H54 (cell line): ENCODE measurements around the gene STXBP5L.
"Not testable (repeated sequence)": the region's sequence is repeated elsewhere in the genome, so short reads cannot be mapped to it uniquely, and the experiment has no call there.

Experiments used
- DNase-seq: peaks from one replicate; pipeline ENCODE4 v3.0.0; 2011; ENCODE audit warnings: low spot score, mixed read lengths; ENCODE audit not compliant: insufficient read length
- FAIRE-seq: peaks from 3 replicates; lab custom pipeline; 2011; peaks lifted over from hg19 to GRCh38; lab: Jason Lieb, UNC
- POLR2A ChIP-seq: IDR thresholded peaks from 2 replicates; pipeline ENCODE4 v1.6.1; 2011; ENCODE audit warnings: low read depth, mild to moderate bottlenecking, low read length

The STXBP5L gene

GRCh38 chr3:120928991-120929390, 21.0 kb downstream of the STXBP5L start:
- no peak for FAIRE-seq
- TF ChIP-seq POLR2A, result no peak

GRCh38 chr3:120931593-120931992, 23.6 kb downstream of the STXBP5L start:
- TF ChIP-seq POLR2A, result no peak
- FAIRE-seq, result no peak
- no peak for DNase-seq

More at GRCh38 chr3:120928991-120929390, 21.0 kb downstream of the STXBP5L start:
- no peak for DNase-seq

GRCh38 chr3:120956143-120956542, 48.1 kb downstream of the STXBP5L start:
- no peak for FAIRE-seq

DNA sequence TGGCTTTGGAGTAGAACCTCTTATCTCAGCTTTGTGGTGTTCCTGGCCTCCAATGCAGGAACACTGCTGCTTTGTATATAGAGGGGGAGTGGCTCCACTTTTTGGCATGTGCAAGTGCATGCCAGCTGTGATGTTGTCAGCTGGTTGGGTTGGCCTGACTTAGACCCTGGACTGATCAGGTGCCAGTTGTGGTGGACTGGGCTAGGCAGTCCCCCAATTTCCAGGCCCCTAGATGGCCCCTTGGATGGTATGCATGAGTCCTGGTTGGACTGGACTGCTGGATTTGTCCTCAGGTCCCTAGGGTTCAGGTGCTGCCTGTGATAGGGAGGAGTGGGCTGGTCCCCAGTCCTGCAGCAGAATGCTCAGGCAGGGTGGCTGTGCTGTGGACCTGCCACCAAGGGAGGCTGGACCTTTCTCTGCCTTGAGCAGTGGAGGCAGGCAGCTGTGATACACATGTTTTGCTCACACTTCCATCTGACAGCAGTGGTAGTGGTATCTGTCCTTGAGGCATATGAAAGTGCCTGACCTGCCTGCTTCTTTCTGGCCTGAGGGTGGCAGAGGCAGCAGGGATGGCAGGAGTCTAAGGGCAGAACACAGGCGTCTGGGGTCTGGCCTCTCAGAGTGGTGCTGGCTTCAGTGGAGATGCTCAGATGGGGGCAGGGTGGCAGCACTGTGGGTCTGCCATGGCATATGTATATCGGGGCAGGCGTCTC, 74.8 kb downstream of the STXBP5L start:
- no peak for TF ChIP-seq POLR2A
- FAIRE-seq (no peak), DNase-seq (no peak)

More at GRCh38 chr3:120956143-120956542, 48.1 kb downstream of the STXBP5L start:
- DNase-seq, result no peak
- no peak for TF ChIP-seq POLR2A

DNA sequence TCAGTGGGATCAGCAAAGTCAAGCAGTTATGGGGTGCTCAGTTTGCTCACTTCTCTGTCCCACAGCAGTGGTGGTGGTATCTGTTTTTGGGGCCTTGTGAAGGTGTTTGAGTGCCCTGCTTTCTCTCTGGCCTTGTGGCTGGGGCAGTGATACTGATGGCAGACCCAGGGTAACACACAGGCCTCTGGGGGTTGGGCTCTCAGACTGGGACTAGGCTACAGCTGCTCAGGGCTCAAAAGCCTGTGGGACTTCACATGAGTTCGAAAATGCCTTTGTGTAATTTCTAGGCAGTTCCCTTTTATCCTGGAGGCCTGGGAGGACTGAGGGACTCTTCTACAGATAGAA, 75.3 kb downstream of the STXBP5L start:
- no peak for FAIRE-seq
- TF ChIP-seq POLR2A, result no peak
- DNase-seq, result no peak

DNA sequence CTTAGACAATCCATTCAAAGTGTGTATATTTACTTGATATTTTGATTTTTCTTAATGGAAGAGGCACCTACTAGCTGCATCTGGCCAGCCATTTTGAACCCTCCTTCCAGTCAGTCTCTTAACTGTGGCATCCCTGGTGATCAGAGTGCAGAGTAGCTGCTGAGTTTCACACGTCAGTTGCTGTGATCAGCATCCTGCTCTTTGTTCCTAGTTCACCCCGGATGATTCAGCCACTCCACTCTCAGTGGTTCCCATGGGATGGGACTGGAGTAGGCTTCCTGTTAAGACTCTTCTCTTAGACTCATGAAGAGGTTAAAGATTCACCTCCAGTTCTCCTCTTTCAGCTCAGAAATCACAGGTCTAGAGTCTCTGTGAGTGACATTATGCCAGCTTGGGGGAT, 75.8 kb downstream of the STXBP5L start:
- TF ChIP-seq POLR2A, result no peak
- FAIRE-seq (no peak), DNase-seq (no peak)

- FAIRE-seq (no peak), DNase-seq (no peak)
- no peak for TF ChIP-seq POLR2A
Measured at GRCh38 chr3:120985242-120985641, 77.2 kb downstream of the STXBP5L start.

DNA sequence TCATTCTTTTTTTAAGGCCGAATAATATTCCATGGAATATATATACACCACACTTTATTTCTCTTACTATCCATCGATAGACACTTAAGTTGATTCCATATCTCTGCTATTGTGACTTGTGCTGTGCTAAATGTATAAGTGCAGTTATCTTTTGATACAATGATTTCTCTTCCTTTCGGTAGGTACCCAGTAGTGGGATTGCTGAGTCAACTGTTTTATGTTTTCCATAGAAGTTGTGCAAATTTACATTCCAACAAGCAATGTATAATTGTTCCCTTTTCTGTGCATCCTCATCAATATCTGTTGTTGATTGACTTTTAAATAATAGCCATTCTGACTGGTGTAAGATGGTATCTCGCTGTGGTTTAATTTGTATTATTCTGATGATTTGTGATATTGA, 81.0 kb downstream of the STXBP5L start:
- no peak for DNase-seq
- no peak for FAIRE-seq
- no peak for TF ChIP-seq POLR2A

GRCh38 chr3:121018917-121019321, 110.9 kb downstream of the STXBP5L start:
- DNase-seq, result no peak
- FAIRE-seq, result no peak
- no peak for TF ChIP-seq POLR2A

DNA sequence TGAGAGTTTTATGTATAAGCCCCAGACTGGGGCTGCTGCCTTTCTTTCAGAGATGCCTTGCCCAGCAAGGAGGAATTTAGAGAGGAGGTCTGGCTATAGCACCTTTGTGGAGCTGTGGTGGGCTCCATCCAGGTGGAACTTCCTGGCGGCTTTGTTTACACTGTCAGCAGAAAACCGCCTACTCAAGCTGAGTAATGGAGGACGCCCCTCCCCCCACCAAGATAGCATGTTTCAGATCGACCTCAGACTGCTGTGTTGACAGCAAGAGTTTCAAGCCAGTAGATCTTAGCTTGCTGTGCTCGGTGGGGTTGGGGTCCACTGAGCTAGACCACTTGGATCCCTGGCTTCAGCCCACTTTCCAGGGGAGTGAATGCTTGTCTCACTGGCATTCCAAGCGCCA, 155.6 kb downstream of the STXBP5L start:
- DNase-seq, result no peak
- no peak for FAIRE-seq
- TF ChIP-seq POLR2A, result no peak

GRCh38 chr3:121064121-121064520, 156.1 kb downstream of the STXBP5L start:
- TF ChIP-seq POLR2A, result no peak
- DNase-seq, result no peak
- FAIRE-seq, result no peak

- FAIRE-seq (no peak), DNase-seq (no peak)
Measured at GRCh38 chr3:121072133-121072532, 164.1 kb downstream of the STXBP5L start.

GRCh38 chr3:121073011-121073410, 165.0 kb downstream of the STXBP5L start:
- TF ChIP-seq POLR2A, result no peak
- no peak for DNase-seq
- FAIRE-seq, result no peak

More at GRCh38 chr3:121072133-121072532, 164.1 kb downstream of the STXBP5L start:
- no peak for TF ChIP-seq POLR2A

DNA sequence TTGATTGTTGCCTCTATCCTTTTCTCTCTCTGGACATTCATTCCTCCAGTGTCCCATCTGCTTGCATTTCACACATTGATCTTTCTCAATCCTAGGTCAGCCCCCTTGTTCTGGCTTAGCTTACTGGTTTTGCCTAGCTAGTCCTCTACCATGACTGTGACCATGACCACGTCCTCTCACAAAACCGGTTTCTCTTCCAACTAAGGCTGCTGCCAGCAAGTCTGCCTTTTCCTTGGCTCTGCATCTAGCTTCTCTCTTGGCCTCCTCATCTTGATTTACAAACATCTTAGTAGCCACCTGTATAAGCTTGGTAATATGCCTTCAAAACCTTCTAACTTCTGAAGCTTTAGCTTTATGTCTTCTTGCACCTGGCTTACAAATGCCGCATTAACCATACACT, 167.2 kb downstream of the STXBP5L start:
- DNase-seq (no peak), FAIRE-seq (no peak)
- TF ChIP-seq POLR2A, result no peak

DNA sequence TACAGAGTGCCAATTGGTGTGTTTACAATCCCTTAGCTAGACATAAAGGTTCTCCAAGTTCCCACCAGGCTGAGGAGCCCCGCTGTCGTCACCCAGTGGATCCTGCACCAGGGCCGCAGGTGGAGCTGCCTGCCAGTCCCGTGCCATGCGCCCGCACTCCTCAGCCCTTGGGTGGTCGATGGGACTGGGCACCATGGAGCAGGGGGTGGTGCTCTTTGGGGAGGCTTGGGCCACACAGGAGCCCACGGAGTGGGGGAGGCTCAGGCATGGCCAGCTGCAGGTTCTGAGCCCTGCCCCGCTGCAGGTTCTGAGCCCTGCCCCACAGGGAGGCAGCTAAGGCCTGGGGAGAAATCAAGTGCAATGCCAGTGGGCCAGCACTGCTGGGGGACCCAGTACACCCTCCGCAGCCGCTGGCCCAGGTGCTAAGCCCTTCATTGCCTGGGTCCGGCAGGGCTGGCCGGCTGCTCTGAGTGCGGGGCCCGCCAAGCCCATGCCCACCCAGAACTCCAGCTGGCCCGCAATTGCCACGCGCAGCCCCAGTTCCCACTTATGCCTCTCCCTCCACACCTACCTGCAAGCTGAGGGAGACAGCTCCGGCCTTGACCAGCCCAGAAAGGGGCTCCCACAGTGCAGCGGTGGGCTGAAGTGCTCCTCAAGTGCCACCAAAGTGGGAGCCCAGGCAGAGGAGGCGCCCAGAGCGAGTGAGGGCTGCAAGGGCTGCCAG, 170.5 kb downstream of the STXBP5L start:
- not testable (repeated sequence) for DNase-seq, FAIRE-seq
